GM19463 (cell line): Measurements from ENCODE around the gene GFAP.
A peak's percentile ranks its signal among the peaks of the same experiment; 100 is the strongest.
"Not testable (repeated sequence)": the region's sequence is repeated elsewhere in the genome, so short reads cannot be mapped to it uniquely, and the experiment has no call there.

Experiments used
- ATAC-seq: cut with Tn5 transposase; IDR thresholded peaks from one replicate; pipeline ENCODE4 v1.9.1; 2021; ENCODE audit warnings: mild to moderate bottlenecking, moderate library complexity; ENCODE audit not compliant: unreplicated experiment

GFAP gene

DNA sequence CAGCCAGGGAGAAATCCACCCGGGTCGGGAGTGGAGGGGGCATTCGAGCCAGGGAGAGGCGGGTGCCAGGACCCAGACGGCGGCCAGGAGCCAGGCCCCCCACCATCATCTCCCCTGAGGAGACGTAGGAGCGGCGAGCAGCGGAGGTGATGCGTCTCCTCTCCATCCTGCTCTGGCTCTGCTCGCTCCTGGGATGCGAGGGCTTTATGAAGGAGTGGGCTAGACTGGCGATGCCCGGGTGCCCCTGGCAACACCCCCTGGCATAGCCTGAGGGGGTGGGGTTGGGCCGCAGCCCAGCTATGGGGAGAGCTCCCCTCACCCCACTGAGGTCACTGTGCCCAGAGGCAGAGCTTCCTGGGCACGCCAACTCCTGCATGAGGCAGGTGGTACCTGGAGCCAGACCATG is at the start of gene GFAP:
TSS of gene GFAP (minus strand) at position 180 of the 406 bp plus-strand sequence. CDS start at position 166, 14 bp downstream.
- no peak for ATAC-seq

DNA sequence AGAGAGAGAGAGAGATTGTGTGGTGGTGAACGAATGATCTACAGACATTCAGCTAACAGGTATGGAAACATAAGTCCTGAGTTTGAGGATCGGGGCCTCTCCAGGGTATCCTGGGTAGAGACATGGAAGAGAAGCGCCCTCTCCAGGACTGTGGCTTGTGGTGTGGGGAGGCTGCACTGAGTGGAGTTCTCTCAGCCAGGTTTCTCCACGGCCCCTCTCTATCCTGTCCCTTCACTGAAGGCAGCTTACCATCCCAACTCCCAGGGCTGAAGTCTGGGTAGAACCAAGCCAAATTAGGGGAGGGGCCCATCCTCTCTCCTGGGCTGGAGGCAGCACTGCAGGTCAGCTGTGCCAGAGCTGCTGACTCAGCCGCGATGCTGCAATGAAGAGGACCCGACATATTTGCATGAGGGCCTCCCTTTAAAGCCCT is 46.6 kb upstream of the GFAP start:
- no peak for ATAC-seq

DNA sequence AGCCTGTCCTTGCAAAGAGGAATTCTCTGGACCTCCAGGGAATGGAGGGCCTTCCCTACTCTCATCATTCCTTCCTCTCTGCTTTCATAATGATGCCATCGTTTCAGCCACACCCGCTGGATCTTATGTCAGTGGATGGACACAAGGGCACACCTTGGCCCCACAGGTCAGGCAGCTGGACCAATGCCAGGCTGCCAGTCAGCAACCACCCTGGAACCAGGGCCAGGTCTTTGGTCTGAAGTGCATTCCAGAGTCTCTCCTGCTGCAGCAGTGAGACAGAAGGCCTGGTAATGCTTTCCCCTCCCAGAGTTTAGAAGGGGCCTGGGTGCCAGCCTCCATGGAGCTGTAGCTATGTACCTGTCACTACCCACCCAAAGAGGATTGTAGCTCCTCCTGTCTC is 45.4 kb upstream of the GFAP start:
- ATAC-seq = no peak

DNA sequence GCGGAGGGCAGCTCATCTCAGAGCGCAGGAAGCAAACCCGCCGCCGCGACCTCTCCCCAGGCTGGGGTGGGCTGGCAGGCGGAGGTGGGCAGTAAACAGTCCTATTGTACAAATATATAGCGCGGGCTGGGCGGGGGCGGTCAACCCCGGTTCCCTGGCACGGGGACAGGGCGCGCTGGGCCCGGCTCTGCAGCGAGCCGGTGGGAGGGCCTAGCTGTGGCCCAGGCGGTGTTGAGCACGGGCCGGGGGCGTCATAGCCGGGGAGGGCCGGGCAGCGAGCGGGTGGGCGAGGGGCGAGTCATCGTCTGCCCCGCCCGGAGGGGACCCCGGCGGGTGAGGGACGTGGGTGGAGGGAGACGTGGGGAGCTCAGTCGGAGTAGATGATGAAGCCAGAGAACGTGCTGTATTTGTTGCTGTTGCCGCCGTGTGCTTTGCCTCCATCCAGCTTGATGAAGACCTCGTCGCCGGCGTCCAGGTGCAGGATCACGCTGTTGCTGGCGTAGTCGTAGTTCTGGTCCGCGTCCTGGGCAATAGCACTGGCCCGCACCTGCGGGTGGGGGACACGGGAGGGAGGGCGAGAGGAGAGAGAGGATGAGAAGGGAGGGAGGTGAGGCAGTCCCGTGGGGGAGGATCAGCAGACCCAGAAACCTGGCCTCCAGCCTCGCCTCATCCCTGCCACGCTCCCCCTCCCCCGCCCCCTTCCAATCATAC is 44.7 kb upstream of the GFAP start:
- ATAC-seq = no peak

DNA sequence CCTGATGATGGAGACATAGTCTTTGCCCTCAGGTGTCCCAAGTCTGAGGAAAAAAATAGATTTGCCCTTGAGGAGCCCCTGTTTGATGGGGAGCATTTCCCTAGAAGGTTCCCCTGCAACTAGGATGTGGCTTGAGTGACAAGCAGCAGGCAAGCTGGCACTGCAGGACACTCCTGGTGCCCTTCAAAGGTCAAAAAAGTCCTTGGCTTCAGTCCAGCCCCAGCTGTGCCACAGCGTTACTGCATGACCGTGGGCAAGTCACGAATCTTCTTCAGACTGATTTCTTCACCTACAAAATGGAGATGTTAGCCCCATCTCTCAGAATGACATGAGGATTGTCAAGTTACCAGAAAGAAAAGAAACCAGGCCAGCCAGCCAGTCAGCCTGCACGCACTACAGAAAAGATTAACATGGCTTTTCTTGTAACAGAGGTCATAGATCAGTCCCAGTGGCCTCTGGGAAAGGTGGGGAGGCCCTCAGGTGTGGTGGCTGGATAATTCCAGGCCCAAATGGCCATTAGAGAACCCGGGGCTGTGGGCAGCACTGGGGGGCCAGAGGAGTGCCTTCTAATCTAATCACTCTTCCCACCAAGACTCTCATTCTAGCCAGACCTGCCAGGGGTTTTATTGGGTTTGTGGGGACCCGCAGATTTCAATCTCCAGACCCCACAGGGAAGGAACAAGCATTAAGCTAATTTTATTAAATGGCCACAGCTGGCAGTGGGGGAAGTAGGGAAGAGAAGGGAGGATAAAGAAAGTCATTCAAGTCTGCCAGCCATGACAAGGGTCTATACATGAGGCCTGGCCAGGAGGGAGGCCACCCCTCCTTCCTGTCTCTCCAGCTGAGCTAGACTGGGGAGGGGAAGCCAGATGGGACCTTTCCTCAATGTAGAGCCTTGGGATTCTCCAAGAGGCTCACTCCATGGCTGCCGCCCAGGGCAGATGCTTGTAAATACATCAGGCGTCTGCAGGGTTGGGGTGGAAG is 42.0 kb upstream of the GFAP start:
- no peak for ATAC-seq

DNA sequence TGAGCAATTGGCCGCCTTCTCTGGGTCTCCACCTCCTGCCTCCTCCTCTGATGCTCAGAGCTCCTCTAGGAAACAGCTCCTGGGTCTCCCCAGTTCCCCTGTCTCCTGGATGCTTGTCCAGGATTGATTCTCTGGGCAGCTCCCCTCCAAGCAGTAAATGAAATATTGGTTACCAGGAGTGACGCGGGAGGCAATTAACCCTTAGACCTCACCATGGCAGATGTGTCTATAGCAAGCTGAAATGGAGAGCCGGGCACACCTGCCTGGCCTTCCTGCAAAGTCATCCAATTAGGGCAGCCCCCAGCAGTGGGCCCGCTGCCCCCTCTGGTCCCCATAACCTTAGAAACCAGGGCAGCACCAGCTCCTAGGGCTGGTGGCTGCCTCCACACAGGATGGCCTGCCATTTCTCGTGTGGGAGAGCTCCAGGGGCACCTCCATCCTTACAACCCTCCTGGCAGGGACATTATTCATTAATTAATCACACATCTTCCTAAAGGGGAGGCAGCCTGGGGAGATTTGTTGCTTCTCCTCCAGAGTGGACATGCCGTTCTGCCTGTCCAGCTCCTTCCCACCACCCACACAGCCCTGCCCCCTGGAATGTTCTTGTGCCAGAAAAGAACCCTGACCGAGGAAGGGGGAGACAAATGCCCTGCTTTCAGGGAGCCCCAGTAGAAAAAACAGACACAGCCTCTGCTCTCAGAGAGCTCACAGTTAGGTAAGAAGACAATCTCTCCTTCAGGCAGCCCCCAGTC is 40.5 kb upstream of the GFAP start:
- ATAC-seq = no peak

DNA sequence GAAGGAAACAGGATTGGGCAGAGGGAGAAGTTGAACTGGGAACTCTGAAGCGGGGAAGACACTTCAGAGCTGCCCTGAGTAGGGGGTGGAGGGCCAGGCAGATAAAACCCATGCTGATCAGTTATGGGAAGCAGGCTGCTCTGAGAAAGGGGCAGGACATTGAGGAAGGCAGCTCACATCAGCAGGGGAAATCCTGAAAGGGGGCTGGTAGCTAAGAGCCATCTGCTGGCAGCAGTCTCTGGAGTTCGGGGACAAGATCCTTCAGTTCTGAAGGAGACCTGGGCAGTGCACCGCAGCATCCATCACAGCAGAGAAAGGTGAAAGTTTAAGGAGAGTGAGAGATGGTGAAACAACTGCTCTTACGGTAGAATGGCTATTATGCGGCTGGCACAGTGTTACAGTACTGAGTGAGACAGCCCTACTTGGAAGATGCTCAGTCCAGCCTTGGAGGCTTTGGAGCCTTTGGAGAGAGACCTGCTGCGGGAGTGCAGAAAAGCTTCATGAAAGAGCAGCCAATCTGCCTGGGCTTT is 37.7 kb upstream of the GFAP start:
- no peak for ATAC-seq

DNA sequence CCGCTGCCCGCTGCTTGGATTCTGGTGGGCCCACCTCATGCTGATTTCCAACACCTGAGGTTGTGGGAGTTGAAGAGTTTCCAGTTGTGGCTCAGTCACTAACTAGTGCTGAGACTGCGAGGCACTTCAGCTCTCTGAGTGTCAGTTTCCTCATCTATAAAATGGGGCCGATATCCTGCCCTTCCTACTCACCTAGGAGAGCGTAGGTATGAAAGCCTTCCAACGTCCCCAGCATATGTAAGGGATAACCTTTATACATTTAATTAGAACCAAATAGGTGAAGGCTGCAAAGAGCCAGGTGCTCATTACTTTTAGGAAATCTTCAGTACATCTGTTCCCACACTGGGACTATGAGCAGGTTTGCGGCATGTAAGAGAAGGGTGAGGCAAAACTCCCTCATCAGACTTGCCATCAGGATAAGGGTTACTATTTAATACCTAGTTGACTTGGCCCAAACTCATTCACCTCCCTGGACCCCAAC is 33.1 kb upstream of the GFAP start:
- ATAC-seq = no peak

DNA sequence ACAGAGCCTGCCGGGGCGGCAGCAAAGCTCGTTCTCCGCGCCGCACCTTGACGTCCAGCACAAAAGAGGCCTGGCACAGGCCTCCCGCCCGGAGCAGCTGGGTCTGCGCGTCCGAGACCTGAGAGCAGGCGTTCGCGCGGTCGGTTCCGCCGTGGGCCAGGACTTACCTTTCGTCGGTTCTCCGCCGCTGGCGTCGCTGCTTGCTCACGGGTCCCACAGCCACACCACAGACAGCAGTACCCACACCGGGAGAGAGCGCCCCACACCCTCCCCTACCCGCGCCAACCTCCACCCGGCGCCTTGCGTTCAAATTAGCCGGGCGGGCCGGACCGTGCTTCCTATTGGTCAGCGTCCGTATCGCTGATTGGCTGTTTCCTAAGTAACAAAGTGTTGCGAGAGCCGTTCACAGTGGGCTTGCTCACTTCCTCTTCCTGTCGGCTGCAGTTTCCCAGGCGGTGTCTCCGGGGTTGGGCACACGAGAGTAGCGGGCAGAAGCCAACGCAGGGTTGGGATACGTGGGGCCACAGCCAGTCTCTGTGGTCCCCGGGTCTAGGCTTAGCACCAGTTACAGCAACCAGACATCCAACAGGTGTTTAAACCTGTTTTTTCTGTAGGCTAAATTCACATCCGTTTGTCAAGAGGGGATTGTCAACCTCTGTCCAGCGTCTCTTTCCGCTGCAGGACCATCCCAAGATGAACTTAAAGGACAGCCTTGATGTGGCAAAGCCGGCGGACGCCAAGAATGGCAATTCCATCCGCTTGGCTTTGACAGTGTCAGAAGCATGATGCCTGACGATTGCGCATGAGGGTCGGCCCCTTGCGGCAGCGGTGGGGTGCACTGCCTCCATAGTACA is 32.4 kb upstream of the GFAP start, which contains the start of gene KIF18B:
TSS of gene KIF18B (minus strand) at position 313 of the 854 bp plus-strand sequence. CDS start 11,429 bp downstream, outside the sequence.
- ATAC-seq = peak; percentile 95

DNA sequence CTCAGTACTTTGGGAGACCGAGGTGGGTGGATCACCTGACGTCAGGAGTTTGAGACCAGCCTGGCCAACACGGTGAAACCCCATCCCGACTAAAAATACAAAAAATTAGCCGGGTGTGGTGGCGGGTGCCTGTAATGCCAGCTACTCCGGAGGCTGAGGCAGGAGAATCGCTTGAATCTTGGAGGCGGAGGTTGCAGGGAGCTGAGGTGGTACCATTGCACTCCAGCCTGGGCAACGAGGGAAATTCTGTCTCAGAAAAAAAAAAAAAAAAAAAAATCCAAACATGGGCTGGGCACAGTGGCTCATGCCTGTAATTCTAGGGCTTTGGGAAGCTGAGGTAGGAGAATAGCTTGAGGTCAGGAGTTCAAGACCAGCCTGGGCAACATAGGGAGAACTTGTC is 30.4 kb upstream of the GFAP start:
- not testable (repeated sequence) for ATAC-seq

DNA sequence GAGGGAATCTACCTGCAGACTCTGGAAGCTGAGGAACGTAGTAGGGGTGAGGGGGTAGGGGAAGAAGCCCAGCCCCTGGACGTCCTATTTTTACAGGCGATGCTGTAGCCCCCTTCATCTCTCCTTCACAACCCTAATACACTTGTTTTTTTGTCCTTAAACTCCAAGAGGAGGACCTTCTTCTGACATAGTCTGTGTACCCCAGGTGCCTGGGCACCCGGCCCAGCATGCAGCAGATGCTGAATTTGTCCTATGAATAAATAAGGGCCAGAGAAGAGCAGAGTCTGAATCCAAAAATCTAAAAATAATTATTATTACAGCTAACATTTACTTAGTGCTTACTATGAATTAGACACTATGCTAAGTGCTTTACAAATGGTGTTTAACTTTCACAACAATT is 27.2 kb upstream of the GFAP start:
- no peak for ATAC-seq

DNA sequence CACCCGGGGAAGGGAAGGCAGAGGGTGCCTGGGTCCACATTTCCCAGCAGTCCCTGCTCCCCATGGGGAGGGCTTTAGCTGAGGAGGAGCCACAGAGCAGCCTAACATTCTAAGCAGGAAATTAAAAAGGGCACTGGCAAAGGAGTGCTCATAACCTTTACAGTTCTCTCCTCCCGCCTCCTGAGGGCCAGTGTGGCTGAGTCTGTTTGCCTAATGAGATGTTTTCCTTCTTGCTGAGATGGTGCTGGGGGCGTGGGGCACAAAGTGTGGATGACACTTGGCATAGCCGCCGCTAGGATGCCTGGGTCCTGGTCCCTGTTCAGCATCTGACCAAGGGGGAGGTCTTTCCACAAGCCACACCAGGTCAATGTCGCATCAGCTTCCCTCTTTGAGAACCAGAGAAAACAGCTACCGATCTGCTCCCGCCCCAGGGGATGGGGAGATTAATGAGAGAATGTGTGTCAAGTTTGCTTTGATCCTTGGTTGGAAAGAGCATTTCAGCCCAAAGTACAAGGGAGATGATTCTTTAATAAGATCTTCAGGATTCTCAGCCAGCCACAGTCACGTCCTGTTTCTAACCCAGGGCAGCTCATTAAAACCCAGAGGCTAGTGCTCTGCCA is 26.5 kb upstream of the GFAP start:
- ATAC-seq = no peak

DNA sequence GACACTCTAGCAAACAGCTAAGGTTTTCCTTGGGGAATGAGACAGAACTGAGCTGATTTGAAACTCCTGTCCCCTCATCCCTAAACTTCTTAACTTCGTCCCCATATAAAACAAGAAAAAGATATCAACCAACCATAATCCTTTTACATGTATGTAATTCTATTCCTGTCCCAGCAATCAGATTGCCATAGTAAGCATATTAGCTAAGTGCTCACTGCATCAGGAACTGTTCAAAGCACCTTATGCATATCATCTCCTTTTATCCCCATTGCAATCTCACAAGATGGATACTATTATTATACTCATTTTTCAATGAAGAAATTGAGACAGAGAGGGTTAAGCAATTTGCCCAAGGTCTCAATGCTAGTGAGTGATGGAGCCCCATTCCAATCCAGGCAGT is 25.5 kb upstream of the GFAP start:
- ATAC-seq = no peak

DNA sequence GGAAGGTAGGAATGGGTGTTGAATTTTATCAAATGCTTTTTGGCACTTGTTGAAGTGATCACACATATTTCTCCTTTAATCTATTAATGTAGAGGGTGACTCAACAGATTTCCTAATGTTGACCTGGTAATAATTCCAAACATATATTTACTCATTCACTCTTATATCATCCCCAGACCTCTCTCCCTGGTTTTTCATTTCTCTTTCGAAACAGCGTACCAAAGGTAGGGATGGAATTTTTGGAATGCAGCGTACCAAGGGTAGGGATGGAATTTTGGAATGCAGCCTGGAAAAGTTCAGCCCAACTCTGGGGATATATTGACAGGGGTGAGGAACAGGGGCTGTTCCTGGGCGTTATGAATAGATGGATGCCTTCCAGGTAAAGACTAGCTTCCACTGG is 25.0 kb upstream of the GFAP start:
- no peak for ATAC-seq

DNA sequence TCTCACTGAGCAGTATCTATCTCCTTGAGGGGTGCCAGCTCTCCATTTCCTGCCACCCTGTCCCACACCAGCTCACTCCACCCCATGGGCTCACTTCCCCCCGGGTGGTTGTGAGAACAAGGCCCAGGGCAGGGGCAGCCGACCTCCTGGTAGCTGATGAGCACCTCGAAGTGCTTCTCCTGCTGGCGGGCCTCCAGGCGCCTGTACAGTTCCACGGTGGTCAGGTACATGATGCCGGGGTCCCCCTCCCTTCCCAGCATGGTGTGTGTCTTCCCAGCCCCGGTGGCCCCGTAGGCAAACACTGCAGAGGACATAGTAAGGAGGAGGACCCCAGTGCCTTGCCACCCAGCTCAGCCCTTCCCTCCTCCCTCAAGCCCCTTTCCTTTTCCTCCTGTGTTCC is 19.8 kb upstream of the GFAP start:
- no peak for ATAC-seq

DNA sequence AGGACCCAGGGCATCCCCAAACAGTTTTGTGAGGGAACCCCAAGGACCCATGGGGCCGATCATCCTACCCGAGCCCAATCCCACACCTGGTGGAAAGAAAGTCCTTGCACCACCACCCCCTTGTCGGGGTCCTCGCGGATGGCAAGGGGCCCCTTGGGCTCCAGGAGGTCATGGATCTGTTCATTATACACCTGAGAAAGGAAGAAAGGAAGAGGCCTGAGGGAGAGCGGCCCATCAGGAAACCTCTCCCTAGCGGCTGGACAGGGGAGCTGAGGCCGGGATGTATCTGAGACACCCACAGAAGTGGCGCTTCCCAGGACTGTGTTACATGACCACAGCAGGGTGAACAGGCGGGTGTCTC is 19.4 kb upstream of the GFAP start:
- ATAC-seq = no peak

DNA sequence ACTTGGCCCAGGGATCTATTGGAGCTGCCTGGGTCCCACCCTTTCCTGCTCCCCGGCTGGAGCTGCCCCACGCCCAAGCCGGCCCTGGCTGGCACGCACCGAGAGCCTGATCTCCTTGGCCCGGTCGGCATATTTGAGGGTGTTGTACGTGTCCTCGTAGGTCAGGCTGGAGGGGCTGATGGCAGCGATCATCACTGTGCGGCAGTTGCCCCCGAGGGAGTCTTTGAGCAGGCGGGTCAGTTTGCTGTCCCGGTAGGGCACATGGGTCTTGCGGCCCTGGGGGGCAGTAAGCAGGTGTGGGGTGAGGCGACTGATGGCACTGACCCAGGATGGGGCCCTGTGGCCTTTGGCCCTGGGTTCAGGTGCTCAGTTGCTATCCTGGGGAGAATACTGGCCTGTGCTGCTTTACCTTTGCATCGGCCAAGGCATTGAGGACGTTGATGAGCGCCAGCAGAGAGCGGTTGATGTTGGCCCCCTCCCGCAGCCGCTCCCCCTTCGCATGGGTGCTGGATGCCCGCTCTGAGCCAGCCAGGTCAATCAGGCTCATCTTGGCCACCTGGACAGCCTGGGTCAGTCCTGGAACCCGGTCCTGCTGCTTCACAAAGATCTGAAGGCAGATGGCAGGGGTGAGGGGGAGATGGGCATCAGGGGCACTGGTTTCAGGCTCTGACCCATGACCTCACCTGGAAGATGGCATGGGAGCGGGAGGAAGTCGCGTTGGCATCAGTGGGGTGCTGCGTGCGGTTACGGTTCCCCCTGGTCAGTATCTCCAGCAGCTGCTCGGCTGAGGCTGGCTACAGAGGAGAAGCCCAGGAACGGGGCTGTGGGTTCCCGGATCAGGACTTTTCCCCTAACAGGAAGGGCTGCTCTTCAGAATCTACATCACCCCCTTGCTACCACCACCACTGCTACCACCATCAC is 18.8 kb upstream of the GFAP start:
- no peak for ATAC-seq

DNA sequence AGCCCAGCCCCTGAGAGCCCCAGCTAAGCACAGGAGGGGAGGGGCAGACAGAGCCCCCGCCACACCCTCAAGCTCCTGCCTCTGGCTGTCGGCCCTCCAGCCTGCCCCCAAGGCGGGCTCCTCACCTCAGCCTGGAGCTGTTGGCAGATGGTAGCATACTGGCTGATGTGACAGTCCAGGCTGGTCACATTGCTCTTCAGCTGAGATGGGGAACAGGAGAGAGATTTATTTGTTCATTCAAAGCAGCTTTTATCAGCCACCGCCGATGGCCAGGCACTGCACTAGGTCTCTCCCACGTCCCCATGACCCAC is 17.4 kb upstream of the GFAP start:
- no peak for ATAC-seq
